MG63 (cell line): ENCODE data around the gene GOLGA8S. TPM values are rescaled to one million over a fixed set of nuclear protein-coding genes. Genes with fewer than 3 reads are reported as not detected.
"Not testable (repeated sequence)": the region's sequence is repeated elsewhere in the genome, so short reads cannot be mapped to it uniquely, and the experiment has no call there.

Experiments used
- DNase-seq: peaks from one replicate; pipeline ENCODE4 v3.0.0-alpha.2; 2020
- H3K27me3 ChIP-seq: fragments of 250-450 bp; sonication (Bioruptor Pico); 2 replicates; pipeline ENCODE4 v1.5.1; 2020; ENCODE audit warnings: mild to moderate bottlenecking, moderate library complexity
- H3K36me3 ChIP-seq: fragments of 250-450 bp; sonication (Bioruptor Pico); 2 replicates; pipeline ENCODE4 v1.5.1; 2020; ENCODE audit warnings: mild to moderate bottlenecking, moderate library complexity
- H3K4me3 ChIP-seq: fragments of 250-450 bp; sonication (Bioruptor Pico); 2 replicates; pipeline ENCODE4 v1.5.1; 2020; ENCODE audit warnings: mild to moderate bottlenecking, moderate library complexity
- H3K9me3 ChIP-seq: fragments of 250-450 bp; sonication (Bioruptor Pico); 2 replicates; pipeline ENCODE4 v1.5.1; 2020; ENCODE audit warnings: mild to moderate bottlenecking, moderate library complexity
- total RNA-seq: library from RNA; depleted of rRNA; stranded (reverse); fragments of >200 nt; shearing (Covaris generic); gene quantifications from 2 replicates; pipeline ENCODE4 v1.2.3, GENCODE V29; 2014; ENCODE audit warnings: low replicate concordance; rRNA removed

GOLGA8S gene
- total RNA-seq = not detected in 2 replicates

- not testable (repeated sequence) for H3K9me3 ChIP-seq, H3K36me3 ChIP-seq, H3K4me3 ChIP-seq, H3K27me3 ChIP-seq, DNase-seq
Observed at GRCh38 chr15:23354448-23354847, at the start of gene GOLGA8S. Gene GOLGA8S (plus strand): TSS chr15:23354748. CDS start chr15:23354810, 62 bp downstream.

- H3K36me3 ChIP-seq, H3K9me3 ChIP-seq, DNase-seq, H3K4me3 ChIP-seq, H3K27me3 ChIP-seq: not testable (repeated sequence)
Observed at GRCh38 chr15:23304805-23305204, 49.7 kb upstream of the GOLGA8S start.

GRCh38 chr15:23305921-23306320 is 48.6 kb upstream of the GOLGA8S start:
- H3K4me3 ChIP-seq = not testable (repeated sequence)

GRCh38 chr15:23311233-23311632 is 43.3 kb upstream of the GOLGA8S start:
- H3K36me3 ChIP-seq, H3K4me3 ChIP-seq, DNase-seq, H3K27me3 ChIP-seq, H3K9me3 ChIP-seq: not testable (repeated sequence)

More at GRCh38 chr15:23305921-23306320, 48.6 kb upstream of the GOLGA8S start:
- DNase-seq, H3K27me3 ChIP-seq, H3K36me3 ChIP-seq, H3K9me3 ChIP-seq: not testable (repeated sequence)

GRCh38 chr15:23334096-23334495 is 20.5 kb upstream of the GOLGA8S start, which contains the start of gene GOLGA6L26:
Gene GOLGA6L26 (minus strand): TSS chr15:23334196. CDS start chr15:23334135, 61 bp downstream.
- H3K27me3 ChIP-seq, H3K4me3 ChIP-seq, H3K36me3 ChIP-seq, DNase-seq, H3K9me3 ChIP-seq: not testable (repeated sequence)

- not testable (repeated sequence) for H3K36me3 ChIP-seq, H3K27me3 ChIP-seq, DNase-seq
Observed at GRCh38 chr15:23362622-23363021, 8.1 kb downstream of the GOLGA8S start.

GRCh38 chr15:23364261-23364660 is 9.7 kb downstream of the GOLGA8S start:
- not testable (repeated sequence) for H3K4me3 ChIP-seq, H3K9me3 ChIP-seq, H3K27me3 ChIP-seq, DNase-seq, H3K36me3 ChIP-seq

More at GRCh38 chr15:23362622-23363021, 8.1 kb downstream of the GOLGA8S start:
- not testable (repeated sequence) for H3K4me3 ChIP-seq, H3K9me3 ChIP-seq

GRCh38 chr15:23370578-23370977 is 16.0 kb downstream of the GOLGA8S start:
- Histone ChIP-seq H3K36me3 (no peaks in the 10 kb centered on the region), H3K27me3 (no peaks in the 10 kb centered on the region), H3K9me3 (no peaks in the 10 kb centered on the region), H3K4me3 (no peak overlapping the region)
- DNase-seq = no peak

- not testable (repeated sequence) for H3K4me3 ChIP-seq, H3K9me3 ChIP-seq, DNase-seq, H3K36me3 ChIP-seq, H3K27me3 ChIP-seq
Observed at GRCh38 chr15:23371134-23371533, 16.6 kb downstream of the GOLGA8S start.

- DNase-seq, H3K36me3 ChIP-seq, H3K27me3 ChIP-seq, H3K9me3 ChIP-seq, H3K4me3 ChIP-seq: not testable (repeated sequence)
Observed at GRCh38 chr15:23371868-23372267, 17.3 kb downstream of the GOLGA8S start.

- no peaks in the 10 kb centered on the region for H3K27me3 ChIP-seq
- H3K4me3 ChIP-seq = no peak overlapping the region
- no peaks in the 10 kb centered on the region for H3K36me3 ChIP-seq
- no peaks in the 10 kb centered on the region for H3K9me3 ChIP-seq
- peak; percentile 84 for DNase-seq
Observed at GRCh38 chr15:23372284-23372683, 17.7 kb downstream of the GOLGA8S start.

GRCh38 chr15:23372891-23373600 is 18.5 kb downstream of the GOLGA8S start:
- H3K27me3 ChIP-seq, H3K9me3 ChIP-seq, DNase-seq, H3K4me3 ChIP-seq, H3K36me3 ChIP-seq: not testable (repeated sequence)

- H3K27me3 ChIP-seq, H3K36me3 ChIP-seq, H3K9me3 ChIP-seq, DNase-seq, H3K4me3 ChIP-seq: not testable (repeated sequence)
Observed at GRCh38 chr15:23374226-23374625, 19.7 kb downstream of the GOLGA8S start.

- H3K4me3 ChIP-seq, H3K27me3 ChIP-seq, DNase-seq, H3K9me3 ChIP-seq, H3K36me3 ChIP-seq: not testable (repeated sequence)
Observed at GRCh38 chr15:23378946-23379345, 24.4 kb downstream of the GOLGA8S start.

- not testable (repeated sequence) for H3K9me3 ChIP-seq, H3K27me3 ChIP-seq, DNase-seq, H3K36me3 ChIP-seq, H3K4me3 ChIP-seq
Observed at GRCh38 chr15:23380700-23381099, 26.2 kb downstream of the GOLGA8S start.

- not testable (repeated sequence) for H3K4me3 ChIP-seq, H3K36me3 ChIP-seq, H3K9me3 ChIP-seq, H3K27me3 ChIP-seq, DNase-seq
Observed at GRCh38 chr15:23381192-23381591, 26.6 kb downstream of the GOLGA8S start.

GRCh38 chr15:23384371-23384770 is 29.8 kb downstream of the GOLGA8S start:
- Histone ChIP-seq H3K36me3 (no peaks in the 10 kb centered on the region), H3K9me3 (no peaks in the 10 kb centered on the region), H3K27me3 (no peaks in the 10 kb centered on the region), H3K4me3 (no peak overlapping the region)
- no peak for DNase-seq

GRCh38 chr15:23385886-23386430 is 31.4 kb downstream of the GOLGA8S start:
- H3K36me3 ChIP-seq = no peaks in the 10 kb centered on the region
- no peak for DNase-seq
- H3K27me3 ChIP-seq = no peaks in the 10 kb centered on the region
- H3K9me3 ChIP-seq = no peaks in the 10 kb centered on the region
- H3K4me3 ChIP-seq = no peak overlapping the region
